ENCODE data around the gene ARHGAP26.

GRCh38 chr5:143118222-143118621 lies 348.0 kb downstream of the ARHGAP26 start:
- TF ChIP-seq CTCF (IDR thresholded peaks at IDR 0.05) (no peak), POLR2A (IDR thresholded peaks at IDR 0.05) (no peak)
